Thoracic aorta endothelial cell (primary cell): Measurements from ENCODE around the gene KDM6B. TPM values are rescaled to one million over a fixed set of nuclear protein-coding genes. Genes with fewer than 3 reads are reported as not detected.

Experiments
- total RNA-seq: library from RNA; depleted of rRNA; stranded (reverse); fragments of >200 nt; gene quantifications from 2 replicates; pipeline ENCODE4 v1.2.3, GENCODE V29; 2012

The KDM6B gene, protein sequence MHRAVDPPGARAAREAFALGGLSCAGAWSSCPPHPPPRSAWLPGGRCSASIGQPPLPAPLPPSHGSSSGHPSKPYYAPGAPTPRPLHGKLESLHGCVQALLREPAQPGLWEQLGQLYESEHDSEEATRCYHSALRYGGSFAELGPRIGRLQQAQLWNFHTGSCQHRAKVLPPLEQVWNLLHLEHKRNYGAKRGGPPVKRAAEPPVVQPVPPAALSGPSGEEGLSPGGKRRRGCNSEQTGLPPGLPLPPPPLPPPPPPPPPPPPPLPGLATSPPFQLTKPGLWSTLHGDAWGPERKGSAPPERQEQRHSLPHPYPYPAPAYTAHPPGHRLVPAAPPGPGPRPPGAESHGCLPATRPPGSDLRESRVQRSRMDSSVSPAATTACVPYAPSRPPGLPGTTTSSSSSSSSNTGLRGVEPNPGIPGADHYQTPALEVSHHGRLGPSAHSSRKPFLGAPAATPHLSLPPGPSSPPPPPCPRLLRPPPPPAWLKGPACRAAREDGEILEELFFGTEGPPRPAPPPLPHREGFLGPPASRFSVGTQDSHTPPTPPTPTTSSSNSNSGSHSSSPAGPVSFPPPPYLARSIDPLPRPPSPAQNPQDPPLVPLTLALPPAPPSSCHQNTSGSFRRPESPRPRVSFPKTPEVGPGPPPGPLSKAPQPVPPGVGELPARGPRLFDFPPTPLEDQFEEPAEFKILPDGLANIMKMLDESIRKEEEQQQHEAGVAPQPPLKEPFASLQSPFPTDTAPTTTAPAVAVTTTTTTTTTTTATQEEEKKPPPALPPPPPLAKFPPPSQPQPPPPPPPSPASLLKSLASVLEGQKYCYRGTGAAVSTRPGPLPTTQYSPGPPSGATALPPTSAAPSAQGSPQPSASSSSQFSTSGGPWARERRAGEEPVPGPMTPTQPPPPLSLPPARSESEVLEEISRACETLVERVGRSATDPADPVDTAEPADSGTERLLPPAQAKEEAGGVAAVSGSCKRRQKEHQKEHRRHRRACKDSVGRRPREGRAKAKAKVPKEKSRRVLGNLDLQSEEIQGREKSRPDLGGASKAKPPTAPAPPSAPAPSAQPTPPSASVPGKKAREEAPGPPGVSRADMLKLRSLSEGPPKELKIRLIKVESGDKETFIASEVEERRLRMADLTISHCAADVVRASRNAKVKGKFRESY (N-terminal part only)
- total RNA-seq = 5.3 and 8.9 TPM in 2 replicates

DNA sequence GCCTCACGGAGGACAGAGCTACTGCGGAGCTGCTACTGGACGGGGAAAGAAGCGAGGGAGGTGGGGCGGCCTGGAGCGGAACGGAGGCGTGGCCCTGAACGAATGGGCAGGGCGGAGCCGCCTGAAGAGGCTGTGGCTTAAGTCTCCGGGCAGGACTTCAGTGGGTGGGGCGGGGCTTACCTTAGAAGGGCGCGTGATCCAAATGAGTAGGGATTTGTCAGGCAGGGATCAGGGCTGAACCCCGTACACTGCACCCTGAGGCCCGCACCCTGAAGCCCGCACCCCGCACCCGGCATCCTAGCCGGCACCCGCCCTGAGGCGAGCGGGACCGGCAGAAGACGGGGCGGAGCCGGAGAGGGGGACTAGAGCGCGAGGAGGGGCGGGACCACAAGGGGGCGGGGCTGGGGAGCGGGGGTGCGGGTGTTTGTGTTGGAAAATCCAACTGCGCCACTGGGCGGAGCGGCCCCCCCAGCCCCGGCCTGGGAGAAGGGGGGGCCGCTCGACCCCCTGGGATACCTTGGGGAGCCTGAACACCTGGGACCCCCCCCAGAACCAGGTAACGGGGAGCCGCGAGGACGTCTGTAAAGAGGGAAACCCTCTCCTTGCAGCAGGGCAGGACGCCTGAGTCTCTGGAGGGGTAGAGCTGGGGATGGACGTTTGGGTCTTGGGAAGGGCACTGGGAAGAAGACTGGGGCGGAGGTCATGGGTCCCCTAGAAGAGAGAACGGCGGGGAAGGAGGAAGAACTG, at the start of gene KDM6B:
TSS of gene KDM6B (plus strand) at position 423 of the 747 bp plus-strand sequence. CDS start 11,338 bp downstream, outside the sequence.

DNA sequence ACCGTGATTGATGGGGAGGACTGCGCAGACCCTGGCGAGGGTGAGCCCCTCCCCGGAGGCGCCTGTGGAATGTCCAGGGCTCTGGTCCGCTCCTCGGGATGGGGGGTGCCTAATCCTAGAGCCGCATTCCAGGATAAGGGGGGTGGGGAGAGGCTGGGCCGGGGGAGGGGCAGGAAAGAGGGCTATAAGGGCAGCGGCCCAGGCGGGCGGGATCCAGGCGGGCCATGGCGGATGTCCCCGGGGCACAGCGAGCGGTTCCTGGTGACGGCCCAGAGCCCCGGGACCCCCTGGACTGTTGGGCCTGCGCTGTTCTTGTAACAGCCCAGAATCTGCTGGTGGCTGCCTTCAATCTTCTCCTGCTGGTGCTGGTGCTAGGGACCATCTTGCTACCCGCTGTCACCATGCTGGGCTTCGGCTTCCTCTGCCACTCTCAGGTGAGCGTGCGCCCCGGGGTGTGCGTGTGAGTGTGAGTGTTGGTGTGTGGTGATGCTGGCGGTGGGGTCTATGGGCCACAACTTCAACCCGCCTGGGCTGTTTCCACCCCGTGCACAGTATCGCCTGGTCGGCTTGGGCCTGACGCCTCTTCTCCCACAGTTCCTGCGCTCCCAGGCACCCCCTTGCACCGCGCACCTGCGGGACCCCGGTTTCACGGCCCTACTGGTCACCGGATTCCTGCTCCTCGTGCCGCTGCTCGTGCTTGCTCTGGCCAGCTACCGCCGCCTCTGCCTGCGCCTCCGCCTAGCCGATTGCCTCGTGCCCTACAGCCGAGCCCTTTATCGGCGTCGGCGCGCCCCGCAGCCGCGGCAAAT, 21.0 kb downstream of the KDM6B start, which contains the start of gene TMEM88:
TSS of gene TMEM88 (plus strand) at position 216 of the 809 bp plus-strand sequence. CDS start at position 225, 9 bp downstream.

DNA sequence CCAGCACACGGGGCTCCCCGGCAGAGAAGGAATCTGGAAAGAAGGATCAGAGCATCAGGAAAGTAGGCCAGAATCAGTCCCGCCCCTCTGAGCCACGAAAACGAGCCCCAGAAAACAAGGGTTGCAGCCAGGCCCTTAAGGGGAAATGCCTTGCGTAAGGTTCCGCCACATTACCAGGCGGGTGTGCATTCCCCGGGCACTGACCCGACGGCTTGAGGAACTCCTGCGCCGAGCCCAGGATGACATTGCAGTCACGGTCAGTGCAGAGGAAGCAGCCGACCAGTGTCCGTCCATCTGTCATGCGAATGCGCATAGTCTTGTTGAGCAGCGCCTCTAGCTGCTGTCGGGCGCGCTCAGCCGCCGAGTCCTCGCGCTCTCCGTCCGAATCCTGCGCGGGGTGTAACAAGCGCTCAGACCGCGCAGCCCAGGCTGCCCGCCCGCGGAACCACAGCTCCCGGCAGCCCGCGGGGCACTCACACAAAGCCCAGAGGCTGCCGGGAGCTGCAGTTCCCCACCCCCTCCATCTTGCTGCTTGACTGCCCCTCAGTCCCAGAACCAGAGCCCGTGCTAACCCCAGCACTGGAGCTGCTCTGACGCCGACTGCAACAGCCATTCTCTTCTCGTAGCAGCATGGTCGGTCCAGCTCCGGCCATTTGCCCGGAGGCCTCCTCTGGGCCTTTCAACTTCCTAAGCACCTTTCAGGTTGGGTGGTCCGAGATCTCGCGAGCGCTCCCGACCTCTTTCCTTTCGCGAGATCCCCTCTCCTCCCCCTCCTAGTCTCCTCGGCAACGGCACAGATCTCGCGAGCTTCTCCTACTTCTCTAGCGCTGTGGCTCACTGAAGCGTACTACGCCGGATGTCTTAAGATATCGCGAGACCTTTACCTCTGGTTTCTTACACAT, 23.0 kb downstream of the KDM6B start, which contains the start of gene NAA38:
TSS of gene NAA38 (minus strand) at position 749 of the 902 bp plus-strand sequence. CDS start at position 653, 96 bp downstream.

DNA sequence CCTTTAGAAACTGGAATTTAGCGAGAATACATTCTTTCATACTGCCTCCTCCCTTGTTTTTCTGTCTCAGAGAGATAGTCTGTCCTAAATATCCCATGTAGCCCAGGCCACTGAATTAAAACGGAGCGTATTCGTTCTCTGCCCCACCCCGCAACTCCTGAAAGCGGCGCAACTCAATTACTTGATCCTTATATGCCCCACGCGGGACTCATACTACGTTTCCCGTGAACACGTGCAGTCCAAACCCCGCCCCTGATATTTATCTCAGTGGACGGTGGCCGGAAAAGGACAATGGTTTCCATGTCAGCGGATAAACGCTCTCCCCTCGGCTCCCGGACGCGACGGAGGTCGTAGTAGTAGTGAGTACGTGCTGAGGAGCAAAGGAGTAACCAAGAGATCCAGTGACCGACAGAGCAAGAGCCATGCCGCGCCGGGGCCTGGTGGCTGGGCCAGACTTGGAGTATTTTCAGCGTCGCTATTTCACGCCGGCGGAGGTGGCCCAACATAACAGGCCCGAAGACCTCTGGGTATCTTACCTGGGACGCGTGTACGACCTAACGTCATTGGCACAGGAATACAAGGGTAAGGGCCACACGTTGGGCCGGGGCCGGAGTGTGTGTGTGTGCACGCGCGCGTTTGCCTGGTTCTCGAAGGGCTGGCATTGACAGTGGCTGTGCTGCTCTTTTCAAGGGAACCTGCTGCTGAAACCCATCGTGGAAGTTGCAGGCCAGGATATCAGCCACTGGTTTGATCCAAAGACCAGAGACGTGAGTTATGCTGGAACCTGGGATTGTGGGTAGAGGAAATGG, 23.9 kb downstream of the KDM6B start, which contains the start of gene CYB5D1:
TSS of gene CYB5D1 (plus strand) at position 291 of the 809 bp plus-strand sequence. CDS start at position 423, 132 bp downstream.

Other genes starting within 250 kb of the KDM6B start
- gene SOX15, start 244.1 kb upstream of the KDM6B start, total RNA-seq = not detected in 2 replicates
- 30.5 and 33.8 TPM in 2 replicates for gene FXR2, start 219.3 kb upstream of the KDM6B start, total RNA-seq
- gene SAT2, start 206.4 kb upstream of the KDM6B start, total RNA-seq = 21.8 and 24.5 TPM in 2 replicates
- gene SHBG, start 204.1 kb upstream of the KDM6B start, total RNA-seq = not detected in 2 replicates
- gene ATP1B2, start 183.3 kb upstream of the KDM6B start, total RNA-seq = not detected in 2 replicates
- 84.7 and 89.0 TPM in 2 replicates for gene TP53, start 146.7 kb upstream of the KDM6B start, total RNA-seq
- gene WRAP53, start 145.7 kb upstream of the KDM6B start, total RNA-seq = 14.0 and 18.1 TPM in 2 replicates
- gene EFNB3, start 129.0 kb upstream of the KDM6B start, total RNA-seq = 0.36 and 0.53 TPM in 2 replicates
- 0.36 TPM in 1 of 2 replicates, not detected in the other for gene DNAH2, start 116.5 kb upstream of the KDM6B start, total RNA-seq
- gene TMEM88, start 20.8 kb downstream of the KDM6B start, total RNA-seq = 6.5 and 32.5 TPM in 2 replicates
- gene NAA38, start 23.3 kb downstream of the KDM6B start, total RNA-seq = 53.8 and 65.8 TPM in 2 replicates
- gene CYB5D1, start 23.8 kb downstream of the KDM6B start, total RNA-seq = 10.1 and 13.9 TPM in 2 replicates
- gene CHD3, start 54.6 kb downstream of the KDM6B start, total RNA-seq = 87.8 and 102 TPM in 2 replicates
- gene RNF227, start 82.1 kb downstream of the KDM6B start, total RNA-seq = 0.80 and 2.2 TPM in 2 replicates
- gene KCNAB3, start 95.6 kb downstream of the KDM6B start, total RNA-seq = 0.72 and 1.2 TPM in 2 replicates
- 45.9 and 46.4 TPM in 2 replicates for gene TRAPPC1, start 97.7 kb downstream of the KDM6B start, total RNA-seq
- 21.4 and 28.9 TPM in 2 replicates for gene CNTROB, start 98.0 kb downstream of the KDM6B start, total RNA-seq
- not detected in 2 replicates for gene GUCY2D, start 168.4 kb downstream of the KDM6B start, total RNA-seq
- gene ALOX15B, start 204.8 kb downstream of the KDM6B start, total RNA-seq = not detected in 2 replicates